Keratinocyte (primary cell): ENCODE results near the gene KLHL29. TPM values are rescaled to one million over a fixed set of nuclear protein-coding genes. Genes with fewer than 3 reads are reported as not detected.

Source experiments
- DNase-seq: peaks from one replicate; pipeline ENCODE4 v3.0.0-alpha.2; 2011; ENCODE audit warnings: low read depth, missing footprints, low spot score
- FAIRE-seq: peaks from 2 replicates; lab custom pipeline; 2011; peaks lifted over from hg19 to GRCh38; lab: Jason Lieb, UNC
- H2AFZ ChIP-seq: 2 replicates; pipeline ENCODE4 v1.6.0; 2012; ENCODE audit warnings: low read length, control low read depth, inconsistent platforms; ENCODE audit not compliant: control insufficient read depth
- H3K27ac ChIP-seq: 2 replicates; pipeline ENCODE4 v1.5.1; 2011; ENCODE audit warnings: low read length; ENCODE audit not compliant: control insufficient read depth, insufficient read depth
- H3K27me3 ChIP-seq: 3 replicates; pipeline ENCODE4 v1.6.0; 2011; ENCODE audit warnings: low read length; ENCODE audit not compliant: control insufficient read depth, insufficient read depth; ENCODE audit errors: extremely low read depth
- H3K36me3 ChIP-seq, 2 experiments: 2 replicates in 1 of 2; 3 replicates in 1 of 2; pipeline ENCODE4 v1.5.1; 2011; ENCODE audit warnings: low read length in 2 of 2, mild to moderate bottlenecking in 1 of 2; ENCODE audit not compliant: control insufficient read depth in 2 of 2, insufficient read depth in 2 of 2; ENCODE audit errors: extremely low read depth in 1 of 2
- H3K4me1 ChIP-seq: 3 replicates; pipeline ENCODE4 v1.5.1; 2011; ENCODE audit warnings: low read length; ENCODE audit not compliant: control insufficient read depth, insufficient read depth; ENCODE audit errors: extremely low read depth
- H3K4me2 ChIP-seq: 3 replicates; pipeline ENCODE4 v1.6.0; 2011; ENCODE audit warnings: low read depth, low read length; ENCODE audit not compliant: control insufficient read depth, insufficient read depth; ENCODE audit errors: extremely low read depth
- H3K4me3 ChIP-seq, 3 experiments: fragments of 200-600 bp in 1 of 3; sonication (generic) in 1 of 3; 2 replicates in 2 of 3; 3 replicates in 1 of 3; pipeline ENCODE4 v1.5.1; 2011 to 2016; ENCODE audit warnings: low read length in 3 of 3, mild to moderate bottlenecking in 3 of 3, control low read depth in 2 of 3, inconsistent platforms in 1 of 3, low read depth in 1 of 3, mixed read lengths in 1 of 3, mixed run types in 1 of 3, moderate library complexity in 1 of 3; ENCODE audit not compliant: control insufficient read depth in 2 of 3, insufficient read depth in 2 of 3; ENCODE audit errors: extremely low read depth in 1 of 3
- H3K79me2 ChIP-seq: 2 replicates; pipeline ENCODE4 v1.6.0; 2012; ENCODE audit warnings: low read length; ENCODE audit not compliant: control insufficient read depth, insufficient read depth
- H3K9ac ChIP-seq: 3 replicates; pipeline ENCODE4 v1.6.0; 2011; ENCODE audit warnings: low read length; ENCODE audit not compliant: control insufficient read depth, insufficient read depth; ENCODE audit errors: extremely low read depth
- H3K9me1 ChIP-seq: 3 replicates; pipeline ENCODE4 v1.6.0; 2011; ENCODE audit warnings: low read length; ENCODE audit not compliant: control insufficient read depth, insufficient read depth; ENCODE audit errors: extremely low read depth
- H3K9me3 ChIP-seq: 2 replicates; pipeline ENCODE4 v1.5.1; 2012; ENCODE audit warnings: low read depth, low read length; ENCODE audit not compliant: control insufficient read depth
- H4K20me1 ChIP-seq: 3 replicates; pipeline ENCODE4 v1.6.0; 2011; ENCODE audit warnings: low read length; ENCODE audit not compliant: control insufficient read depth, insufficient read depth; ENCODE audit errors: extremely low read depth
- CTCF ChIP-seq, 3 experiments: IDR thresholded peaks in 1 of 3; conservative IDR thresholded peaks in 1 of 3; optimal IDR thresholded peaks in 1 of 3; 2 replicates in 2 of 3; 3 replicates in 1 of 3; pipeline versions ENCODE3 to v1.5.1; 2011; ENCODE audit warnings: low read length in 3 of 3, mild to moderate bottlenecking in 3 of 3, moderate library complexity in 2 of 3, control low read depth in 1 of 3, inconsistent platforms in 1 of 3; ENCODE audit not compliant: insufficient read depth in 2 of 3; ENCODE audit errors: extremely low read depth in 1 of 3
- EZH2 ChIP-seq: IDR thresholded peaks from one replicate; pipeline ENCODE4 v1.6.1; 2012; ENCODE audit warnings: inconsistent platforms, mild to moderate bottlenecking, low read length, moderate library complexity
- dilution Hi-C: fragments of 300-500 bp; cut with MboI; formaldehyde crosslinking; loops from one replicate; pipeline ENCODE4 v1.7.0; 2020; ENCODE audit warnings: low sequenced_read_pairs; ENCODE audit not compliant: extremely low pct_ligation_motif_present
- polyA plus RNA-seq, 5 experiments: library from polyadenylated mRNA; depleted of rRNA in 3 of 5; stranded (reverse) in 3 of 5; stranded (forward) in 1 of 5; unstranded in 1 of 5; fragments of >200 nt; gene quantifications; 1 replicate in 1 of 5; 2 replicates in 3 of 5; 3 replicates in 1 of 5; pipeline versions ENCODE4 v1.2.1 to v1.2.3, GENCODE V29; 2011 to 2012; ENCODE audit warnings: missing spikeins in 2 of 5, low read depth in 1 of 5, low replicate concordance in 1 of 5

The KLHL29 gene
- polyA plus RNA-seq, 1 donor (not counting 4 experiments of a cell fraction or from before 2014, with no cell fraction given) = 4.7 TPM

GRCh38 chr2:23696752-23697045 is 311.7 kb downstream of the KLHL29 start:
- no peak for FAIRE-seq

GRCh38 chr2:23697256-23698075 is 312.5 kb downstream of the KLHL29 start:
- Histone ChIP-seq H3K9me1 (no peaks in the 10 kb centered on the region), H3K4me2 (no peak overlapping the region), H3K36me3 (peaks cover 8 to 29% of the 10 kb centered on the region in 2 experiments), H2AFZ (no peak overlapping the region), H3K9me3 (no peaks in the 10 kb centered on the region), H4K20me1 (no peaks in the 10 kb centered on the region), H3K4me3 (no peak overlapping the region), H3K4me1 (no peaks in the 10 kb centered on the region), H3K9ac (no peak overlapping the region), H3K79me2 (no peaks in the 10 kb centered on the region), H3K27me3 (no peaks in the 10 kb centered on the region), H3K27ac (no peak overlapping the region)
- TF ChIP-seq EZH2 (no peak), CTCF (optimal IDR thresholded peaks at IDR 0.05 in 1 of 3, IDR thresholded peaks at IDR 0.05 in 1 of 3, conservative IDR thresholded peaks at IDR 0.05 in 1 of 3; ENCODE audit: extremely low read depth in 1 of 3, insufficient read depth in 2 of 3, low read length in 3 of 3) (no peak)
- DNase-seq (no peak), FAIRE-seq (no peak)
- dilution Hi-C loops = no loop called here

More at GRCh38 chr2:23696752-23697045, 311.7 kb downstream of the KLHL29 start:
- H3K4me2 ChIP-seq = no peak overlapping the region
- H3K9ac ChIP-seq = no peak overlapping the region
- TF ChIP-seq CTCF (optimal IDR thresholded peaks at IDR 0.05 in 1 of 3, IDR thresholded peaks at IDR 0.05 in 1 of 3, conservative IDR thresholded peaks at IDR 0.05 in 1 of 3; ENCODE audit: extremely low read depth in 1 of 3, insufficient read depth in 2 of 3, low read length in 3 of 3) (no peak), EZH2 (no peak)
- H3K36me3 ChIP-seq = peaks cover 8 to 30% of the 10 kb centered on the region in 2 experiments
- no peaks in the 10 kb centered on the region for H3K4me1 ChIP-seq
- no peak overlapping the region for H3K4me3 ChIP-seq
- H4K20me1 ChIP-seq = no peaks in the 10 kb centered on the region
- no peaks in the 10 kb centered on the region for H3K79me2 ChIP-seq
- H3K27me3 ChIP-seq = no peaks in the 10 kb centered on the region
- H3K9me1 ChIP-seq = no peaks in the 10 kb centered on the region
- H3K9me3 ChIP-seq = no peaks in the 10 kb centered on the region
- no peak overlapping the region for H2AFZ ChIP-seq
- H3K27ac ChIP-seq = no peak overlapping the region
- DNase-seq = no peak
- dilution Hi-C loops = no loop called here
